PFSK-1 (cell line): Measurements from ENCODE around the gene MACROH2A1.

Experiments used
- FOXP2 ChIP-seq: optimal IDR thresholded peaks from 2 replicates; pipeline ENCODE3; 2011; ENCODE audit warnings: borderline replicate concordance, control low read depth, inconsistent platforms; ENCODE audit not compliant: insufficient read depth; ENCODE audit errors: extremely low read length, extremely low read depth
- POLR2AphosphoS5 ChIP-seq: IDR thresholded peaks from 2 replicates; pipeline ENCODE4 v1.6.1; 2012; ENCODE audit warnings: low read depth, mild to moderate bottlenecking, control low read depth, low read length, moderate library complexity
- REST ChIP-seq, 2 experiments: IDR thresholded peaks; 2 replicates each; pipeline versions ENCODE4 v1.6.1 to v1.8.0; 2011 to 2012; ENCODE audit warnings: low read depth in 2 of 2, low read length in 2 of 2, control low read depth in 1 of 2, inconsistent platforms in 1 of 2, mild to moderate bottlenecking in 1 of 2, moderate library complexity in 1 of 2; ENCODE audit not compliant: insufficient read depth in 1 of 2
- SIN3A ChIP-seq: IDR thresholded peaks from 2 replicates; pipeline ENCODE4 v1.6.1; 2012; ENCODE audit warnings: mild to moderate bottlenecking, low read length, moderate library complexity, borderline replicate concordance; ENCODE audit not compliant: insufficient read depth
- TAF1 ChIP-seq: IDR thresholded peaks from 2 replicates; pipeline ENCODE4 v1.6.1; 2012; ENCODE audit warnings: low read length, control low read depth, borderline replicate concordance; ENCODE audit not compliant: insufficient read depth

The MACROH2A1 gene

DNA sequence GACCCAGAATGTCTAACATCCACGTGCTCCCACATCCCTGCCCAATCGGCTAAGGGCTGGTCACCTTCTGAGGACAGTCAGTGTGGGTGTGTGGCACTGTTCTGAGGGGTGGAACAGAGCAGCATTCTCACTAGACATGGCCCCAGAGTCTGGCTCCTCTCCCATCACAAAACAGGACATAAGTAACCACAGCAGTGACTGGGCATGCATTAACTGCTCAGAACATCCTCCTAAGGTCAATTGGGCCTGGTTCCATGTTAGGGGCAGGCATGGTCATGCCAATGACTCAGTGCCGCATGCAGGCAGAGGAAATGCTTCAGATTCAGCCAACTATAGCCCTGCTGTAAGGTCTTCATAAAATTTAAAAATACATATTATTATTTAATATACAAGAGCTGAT lies 12.9 kb downstream of the MACROH2A1 start:
- TF ChIP-seq FOXP2 = no peak
- no peak for TF ChIP-seq POLR2AphosphoS5
- TF ChIP-seq TAF1 = no peak
- TF ChIP-seq REST (IDR thresholded peaks at IDR 0.05; ENCODE audit: insufficient read depth in 1 of 2, low read depth in 2 of 2, low read length in 2 of 2) = no peak
- no peak for TF ChIP-seq SIN3A

- TF ChIP-seq TAF1 (no peak), REST (IDR thresholded peaks at IDR 0.05; ENCODE audit: insufficient read depth in 1 of 2, low read depth in 2 of 2, low read length in 2 of 2) (no peak), POLR2AphosphoS5 (no peak)
These were observed 13.5 kb downstream of the MACROH2A1 start for GRCh38 chr5:135385576-135385975.

GRCh38 chr5:135384898-135385297 lies 14.1 kb downstream of the MACROH2A1 start:
- TF ChIP-seq SIN3A = no peak
- TF ChIP-seq POLR2AphosphoS5 = no peak
- no peak for TF ChIP-seq REST (IDR thresholded peaks at IDR 0.05; ENCODE audit: insufficient read depth in 1 of 2, low read depth in 2 of 2, low read length in 2 of 2)
- TF ChIP-seq FOXP2 = no peak
- no peak for TF ChIP-seq TAF1

- TF ChIP-seq TAF1 (no peak), POLR2AphosphoS5 (no peak), REST (IDR thresholded peaks at IDR 0.05; ENCODE audit: insufficient read depth in 1 of 2, low read depth in 2 of 2, low read length in 2 of 2) (no peak), SIN3A (no peak), FOXP2 (no peak)
These were observed 15.1 kb downstream of the MACROH2A1 start for GRCh38 chr5:135383803-135384495.

DNA sequence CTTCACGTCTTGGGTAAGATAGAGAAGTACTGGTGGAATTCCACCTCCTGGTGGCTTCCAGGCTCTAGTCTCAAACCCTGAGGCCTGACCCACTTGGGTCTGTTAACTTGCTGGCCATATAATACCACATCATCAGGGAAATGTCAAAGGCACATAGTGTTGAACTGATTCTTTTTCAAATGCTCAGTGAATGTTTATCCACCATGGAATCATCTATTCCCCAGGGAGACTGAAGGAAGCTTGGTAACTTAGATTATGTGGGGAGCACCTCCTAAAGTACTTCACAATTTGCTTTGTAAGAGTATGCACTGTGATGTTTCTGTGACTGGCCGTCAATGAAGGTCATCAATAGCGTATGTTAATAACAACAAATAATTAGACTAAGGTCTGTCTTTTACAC lies 16.1 kb downstream of the MACROH2A1 start:
- TF ChIP-seq REST (IDR thresholded peaks at IDR 0.05; ENCODE audit: insufficient read depth in 1 of 2, low read depth in 2 of 2, low read length in 2 of 2) = no peak
- no peak for TF ChIP-seq SIN3A
- no peak for TF ChIP-seq FOXP2
- TF ChIP-seq TAF1 = no peak
- no peak for TF ChIP-seq POLR2AphosphoS5
